Activated gamma-delta T cell treated with Interleukin-2 at 50 U/mL for 16 hours (primary cell): ENCODE results near the gene TIAM2.
A peak's percentile ranks its signal among the peaks of the same experiment; 100 is the strongest.

ENCODE experiments used
- DNase-seq: peaks from one replicate; pipeline ENCODE4 v3.0.0-alpha.2; 2020

Gene TIAM2

DNA sequence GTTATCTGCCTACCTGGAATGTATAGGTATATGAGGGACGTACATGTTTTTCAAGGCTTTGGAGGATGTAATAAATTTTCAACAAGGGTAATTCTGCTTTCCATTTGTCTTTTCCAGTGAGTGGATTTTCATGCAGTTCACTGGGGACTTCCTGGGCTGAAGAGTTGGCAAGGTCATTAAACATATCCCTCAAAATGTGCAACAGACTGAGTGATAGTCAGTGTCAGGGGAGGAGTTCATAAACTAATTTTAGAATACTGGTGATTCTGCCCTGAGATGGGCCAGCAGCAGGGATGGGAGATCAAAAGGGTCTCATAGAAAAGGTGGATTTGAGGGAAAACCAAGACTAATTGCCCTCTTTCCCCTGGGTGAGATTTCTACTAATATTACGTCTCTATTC, 146.4 kb downstream of the TIAM2 start:
- DNase-seq = no peak

DNA sequence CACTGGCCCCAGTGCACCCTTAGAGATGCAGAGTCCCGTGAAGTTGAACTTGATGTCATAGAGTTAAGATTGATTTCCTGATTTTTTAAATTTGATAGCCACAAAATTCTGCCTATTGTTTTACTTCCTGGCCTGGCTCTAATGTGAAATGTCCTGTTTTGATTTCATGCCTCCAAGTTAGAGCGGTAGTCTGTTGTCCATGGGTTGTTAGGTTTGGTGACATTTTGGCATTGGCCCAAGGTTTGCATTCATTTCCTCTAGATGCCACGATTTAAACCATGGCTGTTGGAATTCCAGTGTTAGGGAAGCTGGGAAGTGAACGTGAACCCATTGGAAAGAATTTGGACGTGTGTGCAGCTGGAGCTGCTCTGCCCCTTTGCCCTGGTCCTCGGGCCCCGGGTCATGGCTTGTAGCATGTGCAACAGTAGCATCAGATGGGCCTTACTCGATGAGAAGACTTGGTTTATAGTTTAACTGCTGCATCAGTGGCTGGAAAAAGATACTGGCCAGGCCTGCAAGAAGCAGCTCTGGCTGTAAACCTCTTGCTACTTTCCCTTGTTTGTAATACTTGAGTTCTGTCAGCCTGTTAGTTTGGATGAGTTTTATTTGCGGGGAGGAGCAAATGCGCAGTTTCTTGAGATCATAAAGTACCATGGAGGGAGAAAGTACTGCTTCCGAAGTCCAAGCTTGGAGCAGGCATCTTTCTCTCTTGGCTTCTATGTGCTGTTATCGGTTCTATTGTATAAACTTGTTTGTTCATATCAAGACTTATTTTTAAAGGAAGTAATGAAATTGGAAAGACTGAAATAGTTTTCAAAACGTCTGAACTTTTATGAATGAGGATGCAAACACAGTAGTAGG, 147.3 kb downstream of the TIAM2 start:
- DNase-seq = no peak

DNA sequence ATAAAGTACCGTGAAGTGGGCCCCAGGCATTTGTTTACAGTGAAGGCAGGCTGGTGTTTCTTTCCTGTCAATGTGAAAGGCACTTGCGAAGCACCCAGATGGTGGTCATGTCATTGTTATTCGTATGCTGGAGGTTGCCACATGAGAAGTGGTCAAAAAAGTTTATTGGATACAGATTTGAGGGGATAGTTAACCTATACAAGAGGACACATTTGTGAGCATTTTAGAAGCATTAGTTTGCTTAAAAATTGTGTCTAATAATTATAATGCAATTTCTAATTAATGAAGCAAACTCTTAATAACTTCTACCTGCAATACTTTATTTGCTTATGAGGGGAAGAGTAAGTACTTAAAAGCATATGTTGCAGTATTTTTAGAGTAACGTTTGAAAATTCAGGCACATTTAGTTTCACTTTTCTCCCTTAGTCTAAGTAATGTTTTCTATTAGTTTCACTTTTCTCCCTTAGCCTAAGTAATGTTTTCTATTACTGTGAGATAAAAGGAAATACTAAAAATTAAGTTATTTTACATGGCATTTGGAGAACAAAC, 148.0 kb downstream of the TIAM2 start:
- DNase-seq = no peak

- DNase-seq = no peak
These were observed 148.5 kb downstream of the TIAM2 start for GRCh38 chr6:155143578-155144106.

DNA sequence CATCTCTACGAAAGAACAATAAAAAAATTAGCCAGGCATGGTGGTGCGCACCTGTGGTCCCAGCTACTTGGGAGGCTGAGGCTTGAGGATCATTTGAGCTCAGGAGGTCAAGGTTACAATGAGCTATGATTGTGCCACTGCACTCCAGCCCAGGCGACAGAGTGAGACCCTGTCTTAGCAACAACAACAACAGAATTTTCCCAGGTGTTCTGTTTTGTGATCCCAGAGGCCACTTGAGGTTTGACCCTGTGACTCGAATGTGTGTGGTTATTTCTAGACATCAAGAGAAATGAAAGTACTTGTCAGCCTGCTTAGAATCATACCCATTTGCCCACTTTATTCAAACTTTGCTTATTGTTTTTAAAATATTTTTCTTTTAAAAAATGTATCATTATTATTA, 151.1 kb downstream of the TIAM2 start:
- DNase-seq = no peak

DNA sequence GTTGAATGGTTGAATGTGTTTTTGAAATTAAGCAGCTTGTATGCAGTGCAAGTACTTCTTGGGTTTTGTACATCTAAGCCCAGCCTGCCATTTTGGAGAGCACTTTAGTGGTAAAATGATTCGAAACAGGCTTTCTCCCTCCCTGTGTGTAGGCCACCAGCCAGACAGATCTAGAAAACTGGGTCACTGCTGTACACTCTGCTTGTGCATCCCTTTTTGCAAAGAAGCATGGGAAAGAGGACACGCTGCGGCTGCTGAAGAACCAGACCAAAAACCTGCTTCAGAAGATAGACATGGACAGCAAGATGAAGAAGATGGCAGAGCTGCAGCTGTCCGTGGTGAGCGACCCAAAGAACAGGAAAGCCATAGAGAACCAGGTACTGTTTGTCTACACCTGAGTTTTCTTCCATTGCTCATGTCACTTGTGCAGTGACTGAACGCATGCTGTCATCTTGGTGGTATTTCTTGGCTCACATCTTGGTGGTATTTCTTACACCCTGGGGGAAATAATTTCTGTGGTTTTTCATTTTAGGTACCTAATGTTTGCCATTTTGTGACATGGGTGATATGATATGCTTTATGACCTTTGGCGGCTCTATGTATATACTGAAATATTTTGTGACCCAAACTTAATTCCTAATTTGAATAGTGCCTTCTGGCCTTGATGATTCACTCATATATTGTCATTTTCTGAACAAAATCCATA, 153.0 kb downstream of the TIAM2 start:
- no peak for DNase-seq

DNA sequence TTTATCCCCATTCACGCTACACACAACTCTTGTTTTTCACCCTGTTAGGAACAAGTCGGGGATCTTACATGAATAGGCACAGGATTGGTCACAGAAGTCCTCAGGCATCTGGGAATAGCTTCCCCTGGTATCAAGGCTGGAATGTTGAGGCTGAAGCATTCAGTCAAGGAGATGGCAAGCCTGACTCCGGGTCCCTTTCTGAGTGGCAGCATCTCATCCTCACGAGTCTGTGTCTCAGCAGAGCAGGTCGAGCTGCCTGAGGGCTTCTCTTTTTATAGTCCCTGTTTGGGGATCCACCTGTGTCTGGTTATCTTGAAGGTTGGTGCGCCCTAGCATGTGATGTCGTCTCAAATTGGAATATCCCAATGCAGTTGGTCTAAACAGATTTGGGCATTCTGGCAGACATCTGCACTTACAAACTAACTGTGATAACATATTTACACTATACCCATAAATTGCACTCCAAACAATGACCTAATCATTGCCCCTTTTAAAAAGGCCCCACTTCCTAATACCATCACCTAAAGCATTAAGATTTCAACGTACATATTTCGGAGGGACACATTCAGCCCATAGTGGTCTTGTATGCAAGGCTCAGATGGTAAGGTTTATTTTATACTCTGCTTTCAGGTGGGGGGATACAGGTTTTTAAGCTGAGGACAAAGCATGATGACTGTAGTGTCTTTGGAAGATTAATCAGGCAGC, 156.0 kb downstream of the TIAM2 start:
- DNase-seq = no peak

- no peak for DNase-seq
These were observed 157.3 kb downstream of the TIAM2 start for GRCh38 chr6:155152211-155153076.

GRCh38 chr6:155154158-155154830, 159.2 kb downstream of the TIAM2 start:
- no peak for DNase-seq

GRCh38 chr6:155155787-155156447, 160.8 kb downstream of the TIAM2 start:
- DNase-seq = no peak

- DNase-seq = no peak
These were observed 162.0 kb downstream of the TIAM2 start for GRCh38 chr6:155157101-155157500.

DNA sequence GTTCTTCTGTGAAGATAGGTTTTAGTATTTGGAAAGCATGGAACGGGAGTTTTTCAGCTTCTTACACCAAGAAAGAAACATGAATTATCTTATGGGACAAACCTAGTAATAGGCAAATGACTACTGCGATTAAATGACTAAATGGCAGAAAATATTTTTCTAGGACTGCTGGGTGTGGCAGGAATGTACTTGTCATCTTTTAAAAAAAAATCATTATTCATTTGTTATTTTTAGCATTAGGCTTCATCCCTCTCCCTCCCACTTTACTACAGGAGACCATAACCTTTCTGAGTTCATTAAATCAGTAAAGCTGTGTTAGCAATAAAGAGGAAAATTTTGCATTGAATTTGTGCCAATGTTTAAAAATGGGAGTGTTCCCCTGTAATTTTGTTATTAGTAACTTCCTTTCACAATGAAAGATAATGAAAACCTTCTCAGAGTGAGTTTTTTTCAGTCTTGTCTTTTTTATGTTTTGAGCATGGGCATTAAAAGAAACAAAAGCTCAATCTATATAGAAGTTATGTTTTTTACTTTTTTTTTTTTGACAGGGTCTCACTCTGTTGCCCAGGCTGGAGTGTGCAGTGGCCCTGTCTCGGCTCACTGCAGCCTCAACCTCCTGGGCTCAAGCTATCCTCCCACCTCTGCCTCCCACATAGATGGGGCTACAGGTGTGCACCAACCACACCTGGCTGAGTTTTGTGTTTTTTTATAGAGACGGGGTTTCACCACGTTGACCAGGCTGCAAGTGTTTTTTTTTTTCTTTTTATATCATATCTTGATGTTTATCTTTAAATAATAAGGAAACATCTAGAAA, 163.1 kb downstream of the TIAM2 start:
- no peak for DNase-seq

DNA sequence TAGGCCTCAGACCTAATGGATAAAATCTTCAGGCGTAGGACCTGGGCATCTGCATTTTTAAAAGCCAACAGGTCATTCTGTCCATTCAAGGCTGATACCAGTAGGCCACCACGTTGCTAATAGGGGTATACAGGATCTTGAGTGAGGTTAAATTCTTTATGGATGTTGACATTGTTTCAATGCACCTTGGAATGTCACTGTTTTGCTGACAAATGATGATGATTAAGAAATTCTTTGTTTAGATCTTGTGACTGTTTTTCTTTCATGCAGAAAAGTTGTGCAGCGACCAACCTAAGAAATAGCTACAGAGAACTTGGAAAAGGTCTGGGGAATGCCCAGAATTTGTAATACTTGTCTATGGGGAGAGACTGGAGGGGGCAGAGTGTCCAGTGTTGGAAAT, 167.6 kb downstream of the TIAM2 start:
- DNase-seq = no peak

GRCh38 chr6:155163601-155164000, 168.5 kb downstream of the TIAM2 start:
- no peak for DNase-seq

- DNase-seq = no peak
These were observed 170.1 kb downstream of the TIAM2 start for GRCh38 chr6:155165029-155165710.

DNA sequence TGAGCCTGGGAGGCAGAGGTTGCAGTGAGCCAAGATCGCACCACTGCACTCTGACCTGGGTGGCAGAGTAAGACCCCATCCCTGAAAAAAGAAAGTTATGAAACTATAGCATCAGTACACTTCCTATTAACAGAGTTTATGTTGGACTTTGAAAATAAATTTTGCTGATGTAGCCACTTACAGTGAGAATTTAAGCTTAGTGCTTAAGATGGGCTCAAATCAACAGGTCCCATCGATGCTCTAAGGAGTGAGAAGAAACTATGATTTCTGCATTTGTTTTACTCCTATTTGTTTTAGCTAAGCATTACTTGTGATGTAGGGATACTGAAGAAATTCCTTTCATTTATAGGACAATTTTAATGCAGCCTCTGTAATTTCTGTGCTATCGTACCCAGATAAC, 175.4 kb downstream of the TIAM2 start:
- DNase-seq = no peak

- peak; percentile 58 for DNase-seq
These were observed 176.1 kb downstream of the TIAM2 start for GRCh38 chr6:155171109-155171746.

GRCh38 chr6:155171747-155172449, 176.8 kb downstream of the TIAM2 start:
- DNase-seq = no peak
